ENCODE measurements around the gene SELENOW. TPM values are rescaled to one million over a fixed set of nuclear protein-coding genes. Genes with fewer than 3 reads are reported as not detected.

SELENOW gene
- total and polyA plus RNA-seq, 2 of the 8 experiments (the other 6 are each of a cell fraction or from before 2014, with no cell fraction given): 371 to 588 TPM

DNA sequence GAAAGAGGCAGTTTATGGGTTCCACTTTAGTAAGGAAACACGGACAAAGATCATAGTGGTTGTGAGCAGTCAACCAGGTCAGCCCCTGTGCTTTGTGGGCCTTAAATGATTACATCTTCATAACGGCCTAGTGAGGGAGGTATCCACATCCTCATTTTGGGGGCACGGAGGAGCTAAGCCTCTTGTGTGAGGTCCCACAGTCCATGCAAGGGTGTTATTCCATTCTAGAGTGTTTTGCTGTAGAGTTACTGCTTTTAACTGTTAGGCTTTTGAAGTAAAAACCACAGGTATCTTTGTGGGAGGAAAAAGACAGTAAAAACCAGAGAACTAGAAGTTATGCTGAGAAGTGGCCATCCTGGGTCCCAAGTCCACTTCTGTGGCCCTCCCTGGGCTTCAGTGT lies 29.2 kb upstream of the SELENOW start (continued):
- no peak for TF ChIP-seq KDM1A (IDR thresholded peaks at IDR 0.05; ENCODE audit: borderline replicate concordance, low read length)

Data from H1 (cell line).